GM23338 (cell line): ENCODE measurements around the gene POLR3A. TPM values are rescaled to one million over a fixed set of nuclear protein-coding genes. Genes with fewer than 3 reads are reported as not detected.

Experiments
- ATAC-seq: fragments of 200-7000 bp; cut with Tn5 transposase; 3 replicates; pipeline ENCODE4 v1.9.1; 2020
- DNase-seq: peaks from one replicate; pipeline ENCODE4 v3.0.0-alpha.2; 2015; ENCODE audit warnings: low spot score
- H2AFZ ChIP-seq: fragments of 200-600 bp; sonication (generic); 2 replicates; pipeline ENCODE4 v1.8.0; 2016; ENCODE audit warnings: antibody characterized with exemption, mild to moderate bottlenecking, moderate library complexity
- H3F3A ChIP-seq: fragments of 200-600 bp; sonication (generic); replicated peaks from 2 replicates; pipeline ENCODE4 v1.8.0; 2017; ENCODE audit warnings: antibody characterized with exemption, mixed run types, low read depth
- H3K27ac ChIP-seq: fragments of 200-600 bp; sonication (generic); 2 replicates; pipeline ENCODE4 v1.6.1; 2016; ENCODE audit warnings: low read depth
- H3K27me3 ChIP-seq: fragments of 200-600 bp; sonication (generic); 2 replicates; pipeline ENCODE4 v1.8.0; 2016; ENCODE audit warnings: mild to moderate bottlenecking, mixed run types, moderate library complexity; ENCODE audit not compliant: insufficient read depth
- H3K36me3 ChIP-seq: fragments of 200-600 bp; sonication (generic); 2 replicates; pipeline ENCODE4 v1.8.0; 2016; ENCODE audit warnings: mild to moderate bottlenecking; ENCODE audit not compliant: insufficient read depth
- H3K4me1 ChIP-seq: fragments of 200-600 bp; sonication (generic); 2 replicates; pipeline ENCODE4 v1.8.0; 2016; ENCODE audit warnings: mild to moderate bottlenecking, moderate library complexity; ENCODE audit not compliant: insufficient read depth
- H3K4me2 ChIP-seq: fragments of 200-600 bp; sonication (generic); 2 replicates; pipeline ENCODE4 v1.7.1; 2017; ENCODE audit warnings: mixed run types
- H3K4me3 ChIP-seq: fragments of 200-600 bp; sonication (generic); 2 replicates; pipeline ENCODE4 v1.6.1; 2016; ENCODE audit warnings: mixed run types
- H3K79me2 ChIP-seq: fragments of 200-600 bp; sonication (generic); replicated peaks from 2 replicates; pipeline ENCODE4 v1.8.0; 2017; ENCODE audit warnings: mild to moderate bottlenecking; ENCODE audit not compliant: insufficient read depth
- H3K9me2 ChIP-seq: fragments of 200-600 bp; sonication (generic); 2 replicates; pipeline ENCODE4 v1.8.0; 2017; ENCODE audit not compliant: insufficient read depth
- H4K20me1 ChIP-seq: fragments of 200-600 bp; sonication (generic); replicated peaks from 2 replicates; pipeline ENCODE4 v1.8.0; 2017; ENCODE audit warnings: mild to moderate bottlenecking; ENCODE audit not compliant: insufficient read depth
- H3K27ac Mint-ChIP-seq: 2 replicates; pipeline ENCODE4 v1.8.0; 2020; ENCODE audit warnings: inconsistent platforms, mild to moderate bottlenecking, moderate library complexity, mixed read lengths
- H3K27me3 Mint-ChIP-seq: 3 replicates; pipeline ENCODE4 v1.8.0; 2022; ENCODE audit warnings: low read depth, mild to moderate bottlenecking, moderate library complexity, mixed read lengths, inconsistent platforms; ENCODE audit not compliant: insufficient read depth, poor library complexity
- H3K36me3 Mint-ChIP-seq: 3 replicates; pipeline ENCODE4 v1.8.0; 2021; ENCODE audit warnings: low read depth, mild to moderate bottlenecking, inconsistent platforms, moderate library complexity, mixed read lengths
- H3K4me1 Mint-ChIP-seq: 3 replicates; pipeline ENCODE4 v1.8.0; 2020; ENCODE audit warnings: mild to moderate bottlenecking, inconsistent platforms, mixed read lengths
- H3K4me3 Mint-ChIP-seq: 3 replicates; pipeline ENCODE4 v1.8.0; 2021; ENCODE audit warnings: moderate library complexity, mild to moderate bottlenecking, inconsistent platforms, mixed read lengths
- H3K9me3 Mint-ChIP-seq: 3 replicates; pipeline ENCODE4 v1.8.0; 2020; ENCODE audit warnings: moderate library complexity, mild to moderate bottlenecking, inconsistent platforms, mixed read lengths
- CREB1 ChIP-seq: fragments of 250-450 bp; sonication (Bioruptor Pico); IDR thresholded peaks from 2 replicates; pipeline ENCODE4 v1.5.0; 2020; ENCODE audit warnings: low read depth, mild to moderate bottlenecking, moderate library complexity
- EZH2 ChIP-seq: fragments of 200-600 bp; sonication (generic); IDR thresholded peaks from one replicate; pipeline ENCODE4 v1.8.0; 2017; ENCODE audit warnings: antibody characterized with exemption, mild to moderate bottlenecking, low read depth; ENCODE audit not compliant: unreplicated experiment
- EZH2phosphoT487 ChIP-seq: fragments of 200-600 bp; sonication (generic); IDR thresholded peaks from one replicate; pipeline ENCODE4 v1.8.1; 2018; ENCODE audit warnings: antibody characterized with exemption; ENCODE audit not compliant: unreplicated experiment
- JUNB ChIP-seq: IDR thresholded peaks from one replicate; pipeline ENCODE4 v1.6.1; 2016; ENCODE audit warnings: antibody characterized with exemption; ENCODE audit not compliant: unreplicated experiment
- NANOG ChIP-seq: IDR thresholded peaks from 2 replicates; pipeline ENCODE4 v1.6.1; 2016; ENCODE audit warnings: antibody characterized with exemption, borderline replicate concordance
- POLR2AphosphoS5 ChIP-seq: IDR thresholded peaks from 2 replicates; pipeline ENCODE4 v1.6.1; 2016; ENCODE audit warnings: antibody characterized with exemption, low read depth
- REST ChIP-seq: IDR thresholded peaks from one replicate; pipeline ENCODE4 v1.6.1; 2018; ENCODE audit warnings: antibody characterized with exemption; ENCODE audit not compliant: unreplicated experiment
- STAT1 ChIP-seq: IDR thresholded peaks from one replicate; pipeline ENCODE4 v1.6.1; 2016; ENCODE audit warnings: antibody characterized with exemption; ENCODE audit not compliant: unreplicated experiment
- ZNF114 ChIP-seq: fragments of 250-450 bp; sonication (Bioruptor Pico); IDR thresholded peaks from 2 replicates; pipeline ENCODE4 v1.5.0; 2020; ENCODE audit warnings: mild to moderate bottlenecking, moderate library complexity
- ZNF462 ChIP-seq: fragments of 250-450 bp; sonication (Bioruptor Pico); IDR thresholded peaks from 2 replicates; pipeline ENCODE4 v1.5.0; 2020; ENCODE audit warnings: mild to moderate bottlenecking, moderate library complexity
- polyA plus RNA-seq: library from polyadenylated mRNA; unstranded; fragments of >200 nt; fragmentation: Nextera tagmentation; extraction: Ambion mirVana; gene quantifications from 2 replicates; pipeline ENCODE4 v1.2.1, GENCODE V29; 2016
- total RNA-seq: library from RNA; depleted of rRNA; stranded (reverse); fragments of >200 nt; shearing (Covaris generic); gene quantifications from 2 replicates; pipeline ENCODE4 v1.2.3, GENCODE V29; 2014

The POLR3A gene
- total and polyA plus RNA-seq, 2 experiments from 2014 or later, result 11.6 to 35.5 TPM

GRCh38 chr10:78053211-78053868 is 24.0 kb upstream of the POLR3A start (continued):
- no peak for TF ChIP-seq REST
- no peak for TF ChIP-seq ZNF114 (CRISPR knock-in tag)
- no peak for TF ChIP-seq EZH2phosphoT487

GRCh38 chr10:78049851-78050250 is 20.5 kb upstream of the POLR3A start:
- DNase-seq (no peak), ATAC-seq (no peak)
- Histone ChIP-seq H3K79me2 (no peaks in the 10 kb centered on the region), H3K4me2 (no peak overlapping the region), H3K27me3 (no peaks in the 10 kb centered on the region), H3K4me1 (peaks cover 12% of the 10 kb centered on the region), H3K27ac (no peak overlapping the region), H3F3A (peaks cover 1% of the 10 kb centered on the region; the same call in 1 of the 2 replicates), H3K4me3 (no peak overlapping the region), H3K36me3 (no peaks in the 10 kb centered on the region), H2AFZ (no peak overlapping the region), H4K20me1 (no peaks in the 10 kb centered on the region; the same call in 1 of the 2 replicates), H3K9me2 (no peaks in the 10 kb centered on the region)
- no peaks in the 10 kb centered on the region; the same call in 2 of the 3 replicates for H3K9me3 Mint-ChIP-seq
- H3K27me3 Mint-ChIP-seq, result peaks cover 5% of the 10 kb centered on the region
- no peak overlapping the region for H3K4me3 Mint-ChIP-seq
- H3K4me1 Mint-ChIP-seq, result peaks cover 22% of the 10 kb centered on the region
- no peak overlapping the region for H3K27ac Mint-ChIP-seq
- H3K36me3 Mint-ChIP-seq, result peaks cover 3% of the 10 kb centered on the region; the same call in 1 of the 3 replicates
- TF ChIP-seq EZH2phosphoT487 (no peak), EZH2 (no peak), POLR2AphosphoS5 (no peak), STAT1 (no peak), CREB1 (CRISPR knock-in tag) (no peak), JUNB (no peak), NANOG (no peak), REST (no peak), ZNF462 (no peak)
